GM19467 (cell line): Measurements from ENCODE around the gene PLD4.

Experiments used
- ATAC-seq: cut with Tn5 transposase; IDR thresholded peaks from one replicate; pipeline ENCODE4 v1.9.1; 2021; ENCODE audit warnings: mild to moderate bottlenecking, moderate library complexity; ENCODE audit not compliant: unreplicated experiment

PLD4 gene

DNA sequence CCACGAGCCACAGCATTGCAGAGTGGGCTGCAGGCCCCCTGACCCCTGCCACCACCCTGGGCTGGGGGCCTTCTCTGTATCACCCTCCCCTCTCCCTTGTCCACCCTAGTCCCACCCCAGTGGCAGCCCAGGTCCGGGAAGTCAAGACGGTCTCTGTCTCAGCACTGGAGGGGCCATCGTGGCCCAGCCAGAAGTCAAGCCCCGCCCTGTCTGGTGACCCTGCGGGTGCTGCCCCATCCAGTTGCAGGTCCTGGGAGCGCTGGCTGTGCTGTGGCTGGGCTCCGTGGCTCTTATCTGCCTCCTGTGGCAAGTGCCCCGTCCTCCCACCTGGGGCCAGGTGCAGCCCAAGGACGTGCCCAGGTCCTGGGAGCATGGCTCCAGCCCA, 2.7 kb downstream of the PLD4 start:
- no peak for ATAC-seq

DNA sequence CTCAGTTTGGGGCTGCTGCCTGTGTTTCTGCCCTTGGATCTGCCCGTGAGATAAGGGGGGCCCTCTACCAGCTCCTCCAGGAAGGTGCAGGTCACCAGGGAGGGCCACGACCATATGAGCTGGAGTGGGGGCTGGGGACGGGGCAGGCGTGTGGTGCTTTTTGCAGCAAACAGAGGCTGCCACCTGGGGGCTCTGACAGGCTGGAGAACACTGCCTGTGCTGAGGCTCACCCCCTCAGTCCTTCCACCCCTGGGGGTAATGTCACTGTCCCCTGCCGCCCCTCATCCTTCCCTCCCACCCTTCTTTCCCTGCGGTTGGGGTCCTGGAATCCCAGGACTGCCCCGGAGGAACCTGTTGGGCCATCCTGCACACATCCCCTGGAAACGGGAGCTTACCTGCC, 3.2 kb downstream of the PLD4 start:
- ATAC-seq, result no peak

DNA sequence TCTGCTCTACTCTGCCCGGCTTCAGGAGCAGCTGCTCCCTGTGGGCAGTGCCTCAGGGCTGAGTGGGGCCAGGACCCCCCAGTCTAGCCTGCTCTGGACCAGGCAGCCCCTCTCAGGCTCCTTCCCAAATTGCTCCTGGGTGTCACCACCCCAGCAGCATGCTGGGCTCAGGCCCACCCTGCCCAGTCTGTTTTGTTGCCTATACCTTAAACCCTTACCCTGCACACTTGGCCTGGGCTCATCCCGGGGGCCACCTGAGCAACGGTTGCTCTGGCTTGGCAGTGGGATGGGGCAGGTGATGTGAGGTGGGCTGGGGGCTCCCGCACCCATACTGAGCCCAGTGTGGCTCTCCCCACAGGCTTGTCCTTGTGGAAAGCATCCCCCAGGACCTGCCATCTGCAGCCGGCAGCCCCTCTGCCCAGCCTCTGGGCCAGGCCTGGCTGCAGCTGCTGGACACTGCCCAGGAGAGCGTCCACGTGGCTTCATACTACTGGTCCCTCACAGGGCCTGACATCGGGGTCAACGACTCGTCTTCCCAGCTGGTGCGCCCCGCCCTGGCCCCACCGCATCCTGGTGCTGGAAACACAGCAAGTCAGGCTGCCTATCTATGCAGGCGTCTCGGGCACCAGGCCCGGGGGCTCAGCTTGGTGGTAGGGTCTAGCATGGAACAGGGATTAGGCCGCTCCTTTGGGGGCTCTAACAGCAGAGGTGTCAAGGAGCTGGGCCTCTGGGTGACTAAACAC, 3.9 kb downstream of the PLD4 start:
- ATAC-seq, result no peak

- ATAC-seq, result no peak
Observed at GRCh38 chr14:104929268-104930230, 4.9 kb downstream of the PLD4 start.

DNA sequence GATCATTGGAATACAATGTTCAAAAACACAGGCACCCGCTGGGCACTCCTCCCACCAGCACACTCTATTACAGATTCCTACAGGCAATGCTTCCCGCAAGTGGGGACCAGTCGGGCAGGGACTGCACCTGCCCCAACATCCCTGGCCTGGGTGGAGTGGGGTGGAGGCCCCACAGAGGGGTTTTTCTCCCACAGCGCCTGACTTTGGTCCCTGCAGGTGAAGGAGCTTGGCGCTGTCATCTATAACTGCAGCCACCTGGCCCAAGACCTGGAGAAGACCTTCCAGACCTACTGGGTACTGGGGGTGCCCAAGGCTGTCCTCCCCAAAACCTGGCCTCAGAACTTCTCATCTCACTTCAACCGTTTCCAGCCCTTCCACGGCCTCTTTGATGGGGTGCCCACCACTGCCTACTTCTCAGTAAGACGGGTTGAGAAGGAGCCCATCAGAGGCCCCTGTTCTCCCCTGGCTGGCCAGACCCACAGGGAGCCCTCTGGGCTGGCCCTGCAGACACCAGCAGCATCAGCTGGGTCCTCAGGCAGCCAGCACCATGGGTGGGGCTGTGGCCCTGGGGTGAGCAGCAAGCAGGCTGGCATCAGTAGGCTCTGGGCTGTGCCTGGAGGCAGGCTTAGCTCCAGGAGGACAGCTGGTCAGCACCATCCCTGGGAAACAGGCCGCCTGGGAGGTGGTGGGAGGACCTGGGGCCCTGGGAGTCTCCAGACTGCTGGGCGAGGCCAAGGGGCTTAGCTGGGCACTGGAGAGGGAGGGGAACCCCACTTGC, 6.0 kb downstream of the PLD4 start:
- no peak for ATAC-seq

DNA sequence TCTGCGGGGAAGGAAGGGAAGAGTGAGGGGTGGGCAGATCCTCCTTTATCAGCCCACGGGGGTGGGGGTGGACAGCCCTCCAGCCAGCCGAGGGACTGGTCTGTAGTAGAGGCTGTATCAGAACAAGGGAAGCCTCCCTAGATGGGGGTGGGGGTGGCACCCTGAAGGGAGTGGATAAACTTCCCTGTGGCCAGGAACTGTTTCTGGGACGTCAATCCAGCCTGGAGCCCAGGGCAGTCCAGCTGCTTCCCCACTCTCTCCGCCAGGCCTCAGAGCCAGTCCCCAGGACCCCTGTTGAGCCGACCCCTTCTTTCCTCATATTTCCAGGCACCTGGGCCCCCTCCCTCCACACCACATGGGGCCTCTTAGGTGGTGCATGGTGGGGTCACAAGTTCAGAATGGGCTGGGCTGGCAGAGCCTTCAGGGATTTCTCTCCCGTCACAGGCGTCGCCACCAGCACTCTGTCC, 6.7 kb downstream of the PLD4 start:
- ATAC-seq, result no peak

DNA sequence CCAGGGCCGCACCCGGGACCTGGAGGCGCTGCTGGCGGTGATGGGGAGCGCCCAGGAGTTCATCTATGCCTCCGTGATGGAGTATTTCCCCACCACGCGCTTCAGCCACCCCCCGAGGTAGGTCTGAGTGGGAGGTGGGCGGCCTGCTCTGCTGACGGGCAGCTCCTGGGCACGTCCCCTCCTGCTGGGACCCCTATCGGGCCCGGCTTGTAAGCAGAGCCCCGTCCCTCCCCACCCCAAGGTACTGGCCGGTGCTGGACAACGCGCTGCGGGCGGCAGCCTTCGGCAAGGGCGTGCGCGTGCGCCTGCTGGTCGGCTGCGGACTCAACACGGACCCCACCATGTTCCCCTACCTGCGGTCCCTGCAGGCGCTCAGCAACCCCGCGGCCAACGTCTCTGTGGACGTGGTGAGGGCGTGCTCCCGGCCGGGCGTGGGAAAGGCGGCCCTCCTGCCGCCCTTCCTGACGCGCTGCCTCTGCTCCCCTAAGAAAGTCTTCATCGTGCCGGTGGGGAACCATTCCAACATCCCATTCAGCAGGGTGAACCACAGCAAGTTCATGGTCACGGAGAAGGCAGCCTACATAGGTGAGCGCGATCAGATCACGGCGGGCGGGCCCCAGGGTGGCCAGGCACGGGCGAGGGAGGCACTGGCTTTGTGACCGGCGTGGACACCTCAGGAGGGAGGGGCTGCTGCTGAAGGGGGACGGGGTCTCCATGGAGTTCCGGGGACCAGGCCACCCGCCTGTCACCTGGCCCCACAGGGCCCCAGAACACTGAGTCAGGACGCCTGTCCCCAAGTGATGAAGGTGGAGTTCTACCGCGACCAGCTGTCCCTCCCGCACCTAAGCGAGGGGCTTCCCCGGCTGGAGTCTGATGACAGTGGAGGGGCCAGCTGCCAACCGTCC, 7.3 kb downstream of the PLD4 start:
- no peak for ATAC-seq

DNA sequence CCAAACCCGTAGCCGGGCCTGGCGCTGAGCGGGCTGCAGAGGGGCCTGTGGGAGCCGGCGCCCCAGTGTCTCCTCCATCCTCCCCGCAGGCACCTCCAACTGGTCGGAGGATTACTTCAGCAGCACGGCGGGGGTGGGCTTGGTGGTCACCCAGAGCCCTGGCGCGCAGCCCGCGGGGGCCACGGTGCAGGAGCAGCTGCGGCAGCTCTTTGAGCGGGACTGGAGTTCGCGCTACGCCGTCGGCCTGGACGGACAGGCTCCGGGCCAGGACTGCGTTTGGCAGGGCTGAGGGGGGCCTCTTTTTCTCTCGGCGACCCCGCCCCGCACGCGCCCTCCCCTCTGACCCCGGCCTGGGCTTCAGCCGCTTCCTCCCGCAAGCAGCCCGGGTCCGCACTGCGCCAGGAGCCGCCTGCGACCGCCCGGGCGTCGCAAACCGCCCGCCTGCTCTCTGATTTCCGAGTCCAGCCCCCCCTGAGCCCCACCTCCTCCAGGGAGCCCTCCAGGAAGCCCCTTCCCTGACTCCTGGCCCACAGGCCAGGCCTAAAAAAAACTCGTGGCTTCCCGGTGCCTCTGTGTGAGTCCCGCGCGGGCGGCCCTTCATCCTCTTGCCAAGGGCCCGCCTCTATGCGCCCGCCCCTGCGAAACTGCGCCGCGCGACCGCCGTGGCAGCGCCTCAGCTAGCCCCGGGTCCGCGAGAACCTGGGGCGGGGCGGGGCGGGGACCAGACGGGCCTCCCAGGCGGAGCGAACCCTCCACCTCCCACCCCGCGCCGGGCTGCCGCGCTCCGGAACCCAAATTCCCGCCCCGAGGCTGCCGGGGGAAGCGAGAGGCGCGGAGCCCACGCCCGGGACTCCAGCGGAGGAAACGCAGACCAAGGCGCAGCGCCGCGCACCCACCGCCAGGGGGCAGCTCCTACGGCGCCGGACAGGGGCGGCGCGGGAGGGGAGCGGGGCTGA, 8.3 kb downstream of the PLD4 start:
- ATAC-seq, result no peak

GRCh38 chr14:104933746-104934733, 9.4 kb downstream of the PLD4 start:
- no peak for ATAC-seq

- ATAC-seq, result no peak
Observed at GRCh38 chr14:104935026-104935650, 10.5 kb downstream of the PLD4 start.

DNA sequence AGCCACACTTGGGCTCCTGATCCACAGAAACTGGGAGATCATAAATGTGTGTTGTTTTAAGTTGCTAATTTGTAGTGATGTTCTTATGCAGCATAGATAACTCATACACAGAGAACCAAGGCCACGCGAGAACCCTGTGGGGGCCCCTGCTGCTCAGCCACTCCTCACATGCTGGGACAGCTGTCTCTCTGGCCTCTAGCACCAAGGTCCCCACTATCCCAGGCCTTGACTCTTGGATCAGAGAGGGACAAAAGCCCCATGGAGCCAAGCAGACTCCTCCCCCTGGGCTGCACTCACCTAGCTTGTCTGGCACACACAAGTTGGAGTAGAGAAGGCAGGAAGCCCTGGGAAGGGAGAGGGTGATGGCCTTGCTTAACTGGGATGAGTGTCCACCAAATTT, 11.3 kb downstream of the PLD4 start:
- no peak for ATAC-seq

DNA sequence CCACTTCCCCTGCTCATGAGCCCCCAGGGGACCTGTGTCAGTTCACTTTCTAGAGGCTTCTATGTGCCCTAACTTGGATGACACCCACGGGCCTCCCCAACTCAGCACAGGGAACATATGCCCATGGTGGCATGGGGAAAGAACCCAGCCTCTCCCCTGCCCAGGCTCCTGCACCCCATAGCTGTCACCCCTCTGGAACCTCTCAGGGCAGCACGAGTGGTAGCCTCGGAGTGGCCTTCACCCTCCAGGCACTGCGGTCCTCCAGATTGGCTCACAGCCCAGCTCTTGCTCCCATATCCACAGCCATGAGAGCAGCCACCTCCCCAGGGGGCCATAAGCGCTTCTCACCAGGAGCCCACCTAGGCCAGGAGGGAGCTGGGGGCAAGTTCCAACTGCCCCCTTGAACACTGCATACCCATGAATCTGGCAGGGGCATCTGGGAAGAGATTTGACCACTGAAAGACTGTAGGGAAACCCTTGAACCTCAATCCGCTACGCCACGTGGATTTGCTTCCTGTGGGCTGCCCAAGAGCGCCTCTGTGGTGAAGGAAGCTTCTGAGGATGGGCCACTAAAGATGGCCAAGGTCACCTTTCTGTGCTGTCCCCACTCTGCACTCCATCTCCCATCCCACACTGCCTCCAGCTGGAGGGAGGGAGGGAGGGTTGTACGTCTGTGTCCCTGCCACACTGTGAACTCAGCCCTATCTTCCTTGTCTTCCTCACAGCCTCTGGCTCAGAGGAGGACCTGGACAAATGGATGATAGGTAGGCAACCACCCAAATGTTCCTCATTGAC, 11.9 kb downstream of the PLD4 start:
- ATAC-seq, result no peak

- no peak for ATAC-seq
Observed at GRCh38 chr14:104937161-104937560, 12.5 kb downstream of the PLD4 start.

GRCh38 chr14:104937694-104938365, 13.2 kb downstream of the PLD4 start:
- no peak for ATAC-seq

DNA sequence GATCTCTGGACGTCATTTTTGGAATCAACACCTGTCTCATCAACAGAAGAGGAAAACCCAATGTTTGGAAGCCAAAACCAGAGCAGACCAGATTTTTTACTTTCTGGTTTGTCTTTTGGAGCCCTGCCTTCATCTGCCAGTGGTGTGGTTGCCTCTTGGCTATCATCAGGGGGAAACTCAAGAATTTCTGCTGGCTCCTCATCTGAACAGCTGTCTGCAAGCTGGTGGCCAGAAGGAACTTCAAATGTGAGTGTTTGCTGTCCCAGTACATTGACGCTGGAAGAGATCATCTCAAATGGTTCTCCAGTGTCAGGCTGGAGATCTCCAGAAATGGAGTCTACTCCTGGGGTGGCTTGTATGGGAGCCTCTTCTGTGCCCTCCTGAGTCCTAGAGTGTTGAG, 13.8 kb downstream of the PLD4 start:
- no peak for ATAC-seq

DNA sequence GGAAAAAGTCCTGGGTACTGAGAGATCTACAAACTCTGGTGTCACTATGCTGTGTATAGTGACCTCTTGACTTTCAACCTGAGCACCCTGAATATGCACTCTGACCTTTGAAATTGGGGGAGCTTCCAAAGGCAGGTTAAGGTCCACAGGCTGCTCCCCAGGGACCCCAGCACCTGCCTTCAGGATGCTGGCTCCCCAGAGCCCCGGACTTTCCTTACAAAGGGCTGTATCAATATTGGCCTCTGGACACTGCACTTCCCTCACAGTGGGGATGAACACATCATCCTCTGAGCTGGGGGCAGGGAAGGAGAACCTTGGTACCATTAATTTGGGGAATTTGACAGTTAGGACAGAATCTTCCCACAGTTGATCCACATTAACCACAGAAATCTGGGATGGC, 14.3 kb downstream of the PLD4 start:
- no peak for ATAC-seq
